Neural crest cell (in vitro differentiated cells): Measurements from ENCODE around the gene SLC26A3. TPM values are rescaled to one million over a fixed set of nuclear protein-coding genes. Genes with fewer than 3 reads are reported as not detected.

Source experiments
- DNase-seq: peaks from one replicate; pipeline ENCODE4 v3.0.0; 2021; ENCODE audit warnings: low read depth, mixed read lengths, low spot score
- H3K27ac Mint-ChIP-seq: one replicate; pipeline ENCODE4 v1.8.0; 2021; ENCODE audit warnings: mild to moderate bottlenecking, mixed read lengths; ENCODE audit not compliant: unreplicated experiment
- H3K27me3 Mint-ChIP-seq: 2 replicates; pipeline ENCODE4 v1.8.0; 2021; ENCODE audit warnings: low read depth, mild to moderate bottlenecking, mixed read lengths
- H3K36me3 Mint-ChIP-seq: 2 replicates; pipeline ENCODE4 v1.8.0; 2021; ENCODE audit warnings: low read depth, mild to moderate bottlenecking, mixed read lengths
- H3K4me1 Mint-ChIP-seq: 2 replicates; pipeline ENCODE4 v1.8.0; 2021; ENCODE audit warnings: mixed read lengths
- H3K4me3 Mint-ChIP-seq: one replicate; pipeline ENCODE4 v1.8.0; 2021; ENCODE audit warnings: mild to moderate bottlenecking, mixed read lengths
- H3K9me3 Mint-ChIP-seq: 2 replicates; pipeline ENCODE4 v1.8.0; 2021; ENCODE audit warnings: mixed read lengths
- CTCF ChIP-seq: fragments of 200-600 bp; sonication (generic); conservative IDR thresholded peaks from 2 replicates; pipeline ENCODE4 v1.5.0; 2021; ENCODE audit warnings: antibody characterized with exemption, mild to moderate bottlenecking
- total RNA-seq: library from RNA; stranded (reverse); gene quantifications from 2 replicates; pipeline ENCODE4 v1.2.1, GENCODE V29; 2021

Gene SLC26A3
- total RNA-seq, 1 donor from 2014 or later = not detected

DNA sequence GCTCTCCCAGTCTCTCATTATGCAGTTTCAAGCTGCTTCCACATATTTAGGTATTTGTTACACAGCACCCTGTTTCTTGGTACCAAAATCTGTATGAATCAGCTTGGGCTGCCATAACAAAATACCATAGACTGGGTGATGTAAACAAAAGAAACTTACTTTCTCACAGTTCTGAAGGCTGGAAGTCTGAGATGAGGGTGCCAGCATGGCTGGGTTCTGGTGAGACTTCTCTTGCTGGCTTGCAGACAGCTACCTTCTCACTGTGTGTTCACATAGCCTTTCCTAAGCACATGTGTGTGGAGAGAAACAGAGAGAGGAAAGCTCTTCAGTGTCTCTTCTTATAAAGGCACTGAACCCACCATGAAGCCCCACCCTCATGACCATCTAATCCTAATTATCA is 74.7 kb downstream of the SLC26A3 start:
- no peak for DNase-seq
- no peak overlapping the region for H3K4me3 Mint-ChIP-seq
- H3K4me1 Mint-ChIP-seq = peaks cover 5% of the 10 kb centered on the region
- H3K9me3 Mint-ChIP-seq = peaks cover 8% of the 10 kb centered on the region
- TF ChIP-seq CTCF = no peak
- peaks cover 36% of the 10 kb centered on the region for H3K27me3 Mint-ChIP-seq
- no peak overlapping the region for H3K27ac Mint-ChIP-seq
- H3K36me3 Mint-ChIP-seq = peaks cover 3% of the 10 kb centered on the region

DNA sequence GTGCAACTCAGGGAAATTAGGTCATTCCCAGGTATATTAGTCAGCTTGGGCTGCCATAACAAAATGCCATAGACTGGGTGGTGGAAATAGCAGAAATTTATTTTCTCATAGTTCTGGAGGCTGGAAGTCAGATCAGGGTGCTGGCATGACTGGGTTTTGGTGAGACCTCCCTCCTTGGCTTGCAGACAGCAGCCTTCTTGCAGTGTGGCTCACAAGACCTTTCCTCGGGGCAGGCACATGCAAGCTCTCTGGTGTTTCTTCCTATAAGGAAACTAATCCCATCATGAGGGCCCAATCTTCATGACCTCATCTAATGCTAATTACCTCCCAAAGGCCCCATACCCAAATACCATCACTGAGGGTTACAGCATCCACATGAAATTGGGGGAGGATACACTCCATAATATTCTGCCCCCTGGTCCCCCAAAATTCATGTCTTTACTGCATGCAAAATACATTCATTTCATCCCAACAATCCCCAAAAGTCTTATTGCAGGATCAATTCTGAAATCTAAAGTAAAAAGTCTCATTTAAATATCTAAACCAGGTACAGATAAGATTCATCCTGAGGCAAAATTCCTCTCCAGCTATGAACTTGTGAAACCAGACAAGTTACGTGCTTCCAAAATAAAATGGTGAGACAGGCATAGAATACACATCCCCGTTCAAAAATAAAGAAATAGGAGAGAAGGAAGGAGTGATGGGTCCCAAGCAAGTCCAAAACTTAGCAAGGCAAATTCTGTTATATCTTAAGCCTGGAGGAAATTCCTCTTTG is 76.5 kb downstream of the SLC26A3 start:
- H3K27ac Mint-ChIP-seq = no peak overlapping the region
- no peaks in the 10 kb centered on the region for H3K36me3 Mint-ChIP-seq
- H3K4me1 Mint-ChIP-seq = peaks cover 5% of the 10 kb centered on the region
- H3K27me3 Mint-ChIP-seq = peaks cover 36% of the 10 kb centered on the region
- no peak for DNase-seq
- H3K9me3 Mint-ChIP-seq = no peaks in the 10 kb centered on the region
- no peak for TF ChIP-seq CTCF
- no peak overlapping the region for H3K4me3 Mint-ChIP-seq

DNA sequence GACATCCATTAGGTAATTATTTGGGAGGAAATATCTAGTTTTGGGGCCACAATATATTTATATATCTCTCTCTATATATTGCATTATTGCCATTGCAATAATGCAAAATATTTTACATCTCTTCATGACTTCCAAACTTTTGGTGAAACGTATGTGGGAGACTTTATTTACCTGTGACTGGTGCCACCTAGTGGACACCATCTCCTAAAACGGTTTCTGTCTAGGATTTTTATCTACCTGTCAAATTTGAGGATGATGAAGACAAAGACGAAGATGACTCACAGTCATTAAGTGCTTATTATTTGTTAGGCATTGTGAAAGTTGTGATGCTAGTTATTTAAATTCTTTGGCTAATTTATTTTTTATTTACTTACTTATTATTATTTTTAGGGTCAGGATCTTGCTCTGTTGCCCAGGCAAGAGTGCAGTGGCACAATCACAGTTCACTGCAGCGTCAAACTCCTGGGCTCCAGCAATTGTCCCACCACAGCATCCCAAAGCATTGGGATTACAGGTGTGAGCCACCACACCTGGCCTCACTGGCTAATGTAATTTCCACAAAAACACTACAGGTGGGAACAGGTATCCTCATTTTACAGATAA is 77.8 kb downstream of the SLC26A3 start:
- Mint-ChIP-seq H3K27ac (no peak overlapping the region), H3K27me3 (peaks cover 36% of the 10 kb centered on the region), H3K9me3 (no peaks in the 10 kb centered on the region), H3K36me3 (no peaks in the 10 kb centered on the region), H3K4me1 (peaks cover 5% of the 10 kb centered on the region), H3K4me3 (no peak overlapping the region)
- TF ChIP-seq CTCF = peak; percentile 88
- DNase-seq = peak; percentile 15

DNA sequence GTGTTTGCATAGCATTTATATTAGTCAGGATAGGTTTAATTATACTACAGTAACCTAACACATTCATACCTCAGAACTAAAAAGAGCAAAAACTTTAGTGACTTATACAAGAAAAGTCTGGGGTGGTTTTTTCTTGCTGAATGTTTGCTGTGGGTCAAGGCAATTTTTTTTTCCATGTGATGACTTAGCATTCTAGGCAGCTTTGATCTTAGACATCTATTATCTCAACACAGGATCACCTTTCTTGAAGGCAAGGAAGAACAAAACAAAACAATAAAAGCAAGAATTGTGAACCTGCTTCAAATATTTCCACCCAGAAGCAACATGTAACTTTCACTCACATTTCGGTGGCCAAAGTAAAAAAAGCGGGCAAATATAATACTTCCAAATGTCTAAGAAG is 79.8 kb downstream of the SLC26A3 start:
- Mint-ChIP-seq H3K36me3 (no peaks in the 10 kb centered on the region), H3K27ac (no peak overlapping the region), H3K27me3 (peaks cover 22% of the 10 kb centered on the region), H3K9me3 (no peaks in the 10 kb centered on the region), H3K4me1 (peaks cover 5% of the 10 kb centered on the region), H3K4me3 (no peak overlapping the region)
- DNase-seq = no peak
- no peak for TF ChIP-seq CTCF

GRCh38 chr7:107721286-107721685 is 81.7 kb downstream of the SLC26A3 start:
- H3K27me3 Mint-ChIP-seq = peaks cover 4% of the 10 kb centered on the region
- peaks cover 5% of the 10 kb centered on the region for H3K4me1 Mint-ChIP-seq
- DNase-seq = no peak
- H3K36me3 Mint-ChIP-seq = no peaks in the 10 kb centered on the region
- no peaks in the 10 kb centered on the region for H3K9me3 Mint-ChIP-seq
- TF ChIP-seq CTCF = no peak
- no peak overlapping the region for H3K27ac Mint-ChIP-seq
- H3K4me3 Mint-ChIP-seq = no peak overlapping the region
